Choroid plexus epithelial cell (primary cell): ENCODE results near the gene GATA5.

Source experiments
- DNase-seq: peaks from one replicate; pipeline ENCODE4 v3.0.0-alpha.2; 2010; ENCODE audit warnings: low read depth
- H3K4me3 ChIP-seq: 2 replicates; pipeline ENCODE4 v1.5.1; 2011; ENCODE audit warnings: low read depth, mild to moderate bottlenecking, control low read depth, low read length, moderate library complexity
- CTCF ChIP-seq: conservative IDR thresholded peaks from 2 replicates; pipeline ENCODE4 v1.5.1; 2011; ENCODE audit warnings: low read depth, mild to moderate bottlenecking, control low read depth, inconsistent platforms, low read length, moderate library complexity

GATA5 gene

DNA sequence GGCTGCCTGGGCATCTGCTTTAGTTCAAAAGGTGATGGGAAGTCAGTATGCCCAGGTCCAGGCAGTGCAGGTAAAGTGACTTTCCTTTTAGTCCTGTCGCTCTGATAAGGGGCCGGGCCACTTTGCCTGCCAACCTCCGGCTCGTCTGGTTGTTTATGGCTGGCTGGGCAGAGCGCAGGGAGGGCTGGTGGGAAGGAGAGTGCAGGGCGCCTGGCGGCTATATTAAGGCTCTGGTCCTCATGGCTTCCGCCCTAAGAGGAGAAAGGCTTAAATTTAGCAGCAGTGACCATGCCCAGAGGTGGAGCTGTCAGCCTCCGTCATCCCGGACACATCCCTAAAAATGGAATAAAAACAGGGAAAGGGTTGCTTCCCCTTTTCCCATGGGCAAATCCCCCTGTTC lies 14.6 kb downstream of the GATA5 start:
- H3K4me3 ChIP-seq, result no peak overlapping the region
- DNase-seq, result no peak
- no peak for TF ChIP-seq CTCF

DNA sequence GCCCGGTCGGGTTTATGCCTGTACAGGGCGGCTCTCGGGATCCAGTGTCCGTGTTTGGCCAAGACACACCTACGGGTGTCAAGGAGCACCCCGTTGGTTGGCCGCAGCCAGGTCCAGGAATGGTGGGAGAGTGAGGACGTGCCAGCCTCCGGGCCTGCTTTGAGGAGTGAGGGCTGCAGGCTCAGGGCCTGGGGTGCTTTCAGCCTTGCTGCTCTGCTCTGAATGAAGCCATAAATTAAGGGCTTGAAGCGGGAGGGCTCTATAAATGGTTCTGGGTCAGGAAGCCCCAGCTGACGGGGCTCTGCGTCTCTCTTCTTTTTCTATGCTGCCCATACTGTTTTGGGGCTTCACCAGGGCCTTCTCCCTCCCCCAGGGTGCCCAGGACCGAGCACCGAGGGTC lies 15.1 kb downstream of the GATA5 start:
- H3K4me3 ChIP-seq, result no peak overlapping the region
- TF ChIP-seq CTCF, result no peak
- no peak for DNase-seq

- no peak for DNase-seq
- TF ChIP-seq CTCF, result no peak
- no peak overlapping the region for H3K4me3 ChIP-seq
Observed at GRCh38 chr20:62459488-62459887, 16.3 kb downstream of the GATA5 start.

- no peak overlapping the region for H3K4me3 ChIP-seq
- no peak for DNase-seq
- TF ChIP-seq CTCF, result no peak
Observed at GRCh38 chr20:62458275-62459251, 17.2 kb downstream of the GATA5 start.

- H3K4me3 ChIP-seq, result no peak overlapping the region
- no peak for DNase-seq
- no peak for TF ChIP-seq CTCF
Observed at GRCh38 chr20:62457831-62458230, 18.0 kb downstream of the GATA5 start.

GRCh38 chr20:62457098-62457497 lies 18.7 kb downstream of the GATA5 start:
- H3K4me3 ChIP-seq, result no peak overlapping the region
- DNase-seq, result no peak
- no peak for TF ChIP-seq CTCF

DNA sequence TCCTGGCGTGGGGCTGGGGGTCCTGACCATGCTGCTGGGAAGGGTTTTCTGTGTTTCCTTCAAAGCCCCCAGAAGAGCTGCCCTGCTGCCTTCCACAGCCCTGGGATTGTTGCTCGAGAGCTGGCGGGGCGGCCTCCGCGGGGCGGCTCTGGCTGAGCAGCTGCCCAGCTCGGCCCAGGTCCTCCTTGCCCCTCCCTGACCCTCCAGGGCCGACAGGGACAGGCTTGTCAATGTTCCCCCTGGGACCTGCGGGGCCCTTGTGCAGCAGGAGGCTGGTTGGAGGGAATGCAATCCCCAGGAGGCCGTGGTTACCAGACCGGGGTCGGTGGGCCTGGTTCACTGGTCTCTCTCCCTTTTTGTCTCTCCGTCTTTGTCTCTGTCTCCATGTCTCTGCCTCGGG lies 19.9 kb downstream of the GATA5 start:
- no peak for DNase-seq
- TF ChIP-seq CTCF, result no peak
- no peak overlapping the region for H3K4me3 ChIP-seq
